Panc1 (cell line): ENCODE data around the gene KCTD5.

Experiments
- CTCF ChIP-seq: fragments of 450-650 bp; IDR thresholded peaks from 2 replicates; pipeline ENCODE4 v1.5.1; 2017; ENCODE audit warnings: mild to moderate bottlenecking
- TCF7L2 ChIP-seq: IDR thresholded peaks from 2 replicates; pipeline ENCODE4 v1.6.1; 2011; ENCODE audit warnings: mild to moderate bottlenecking, low read depth, low read length, inconsistent platforms

DNA sequence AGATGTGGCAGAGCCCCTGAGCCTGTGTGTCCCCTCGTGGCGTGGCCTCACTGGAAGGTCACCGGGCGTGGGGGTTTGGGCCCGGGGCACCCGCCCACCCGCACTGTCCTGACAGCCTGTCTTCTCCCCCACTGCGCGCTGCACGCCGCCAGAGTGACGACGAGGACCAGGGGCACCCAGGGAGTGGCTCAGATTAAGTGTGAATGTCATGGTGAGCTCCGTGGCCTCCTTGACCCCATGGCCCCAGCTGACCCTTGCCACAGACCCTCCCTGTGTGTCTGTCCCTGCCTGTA is 22.6 kb downstream of the KCTD5 start:
- TF ChIP-seq CTCF (no peak), TCF7L2 (no peak)
